Anterior cingulate cortex (tissue), 58 donors: ENCODE results near the gene KLHL28.

Source experiments
- DNase-seq, 58 donors: peaks; one replicate each; lab custom pipeline; 2025; lab: John Stamatoyannopoulos, UW

Gene KLHL28

DNA sequence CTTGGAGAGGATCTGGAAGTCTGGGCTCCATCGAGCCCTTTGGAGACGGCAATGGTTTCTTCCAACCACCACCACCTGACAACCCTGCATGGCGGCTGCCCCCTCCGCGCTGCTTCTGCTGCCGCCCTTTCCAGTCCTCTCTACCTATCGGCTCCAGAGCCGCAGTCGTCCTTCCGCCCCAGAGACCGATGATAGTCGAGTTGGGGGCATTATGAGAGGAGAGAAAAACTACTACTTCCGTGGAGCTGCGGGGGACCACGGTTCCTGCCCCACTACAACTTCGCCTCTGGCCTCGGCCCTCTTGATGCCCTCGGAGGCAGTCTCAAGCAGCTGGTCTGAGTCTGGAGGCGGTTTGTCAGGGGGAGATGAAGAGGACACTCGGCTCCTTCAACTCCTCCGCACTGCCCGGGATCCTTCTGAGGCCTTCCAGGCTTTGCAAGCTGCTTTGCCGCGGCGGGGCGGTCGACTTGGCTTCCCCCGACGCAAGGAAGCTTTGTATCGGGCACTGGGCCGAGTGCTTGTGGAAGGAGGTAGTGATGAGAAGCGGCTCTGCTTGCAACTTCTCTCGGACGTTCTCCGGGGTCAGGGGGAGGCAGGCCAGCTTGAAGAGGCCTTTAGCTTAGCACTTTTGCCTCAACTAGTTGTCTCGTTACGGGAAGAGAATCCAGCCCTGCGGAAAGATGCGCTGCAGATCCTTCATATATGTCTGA, 742 bp upstream of the KLHL28 start:
- peak in 46 of 58 donors; percentile 22 to 92 (median 69) for DNase-seq

DNA sequence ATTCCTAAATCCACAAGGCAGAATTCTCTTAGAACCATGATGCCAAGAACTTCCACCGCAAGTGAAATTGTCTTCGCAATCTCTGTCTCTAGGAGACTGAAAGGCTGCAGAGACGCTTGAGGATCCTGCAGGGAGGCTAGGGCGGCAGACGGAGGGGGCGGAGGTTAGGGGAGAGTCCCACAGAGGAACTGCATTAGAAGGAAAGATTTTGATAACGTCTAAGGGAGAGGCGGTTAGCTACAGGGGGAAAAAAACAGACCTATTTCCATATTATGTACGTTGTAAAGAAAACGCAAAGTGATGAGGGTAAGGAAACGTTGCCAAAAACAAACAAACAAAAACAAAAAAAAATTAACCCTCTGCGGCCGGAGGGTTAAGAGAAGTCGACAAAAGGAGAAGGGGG, 595 bp downstream of the KLHL28 start:
- peak in 36 of 58 donors; percentile 0 to 60 (median 22) for DNase-seq

DNA sequence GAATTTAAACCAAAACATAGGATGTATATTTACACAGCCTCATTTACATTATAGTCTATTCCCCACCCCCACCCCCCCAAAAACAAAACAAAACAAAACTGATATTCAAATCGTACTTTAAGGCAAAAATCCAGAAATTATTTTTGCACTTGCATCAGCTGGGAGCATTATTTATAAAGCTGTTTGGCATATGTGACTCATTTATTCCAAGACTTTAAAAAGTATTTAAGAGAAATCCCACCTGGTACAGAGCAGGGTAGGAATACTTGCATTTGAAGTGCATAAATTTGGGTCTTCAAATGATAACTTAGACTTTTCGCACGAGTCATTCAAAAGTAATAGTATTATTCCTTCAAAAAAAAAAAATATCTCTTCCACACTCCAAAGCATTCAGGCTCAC, 1.1 kb downstream of the KLHL28 start:
- DNase-seq, result no peak

DNA sequence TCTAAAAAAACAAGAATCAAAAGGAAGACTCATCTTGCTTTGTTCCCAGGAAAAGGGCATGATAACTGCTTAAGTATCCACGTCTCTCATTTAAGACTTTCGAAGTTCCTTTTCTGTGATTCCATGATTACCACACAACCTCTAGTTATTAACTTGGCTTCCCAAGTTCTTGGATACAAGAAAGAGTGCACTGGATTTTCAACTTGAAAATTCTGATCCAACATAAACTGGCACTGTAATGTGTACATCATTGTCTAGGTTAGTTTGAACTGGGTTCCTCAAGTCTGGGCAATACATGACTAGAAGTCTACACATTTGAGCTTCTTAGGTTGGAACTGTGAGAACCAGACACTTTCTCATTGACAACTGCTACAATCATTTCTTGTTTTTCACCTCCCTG, 1.6 kb downstream of the KLHL28 start:
- no peak for DNase-seq

DNA sequence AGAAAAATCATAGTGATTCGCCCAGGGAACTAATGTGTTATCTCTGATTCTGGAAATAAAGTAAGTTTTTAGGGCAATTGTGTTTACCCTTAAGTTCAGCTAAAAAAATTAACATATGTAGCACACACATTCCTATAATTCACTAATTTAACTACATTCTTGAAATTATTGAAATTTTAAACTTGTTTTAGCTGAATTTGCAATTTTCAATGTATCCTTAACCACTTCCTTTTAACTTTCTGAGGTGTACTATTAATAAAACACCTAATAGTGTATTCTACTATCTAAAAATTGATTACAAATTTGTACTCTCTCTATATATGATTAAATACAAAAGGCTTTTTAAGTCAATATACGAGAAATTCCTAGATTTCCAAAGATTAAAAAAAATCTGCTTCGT, 2.2 kb downstream of the KLHL28 start:
- no peak for DNase-seq

DNA sequence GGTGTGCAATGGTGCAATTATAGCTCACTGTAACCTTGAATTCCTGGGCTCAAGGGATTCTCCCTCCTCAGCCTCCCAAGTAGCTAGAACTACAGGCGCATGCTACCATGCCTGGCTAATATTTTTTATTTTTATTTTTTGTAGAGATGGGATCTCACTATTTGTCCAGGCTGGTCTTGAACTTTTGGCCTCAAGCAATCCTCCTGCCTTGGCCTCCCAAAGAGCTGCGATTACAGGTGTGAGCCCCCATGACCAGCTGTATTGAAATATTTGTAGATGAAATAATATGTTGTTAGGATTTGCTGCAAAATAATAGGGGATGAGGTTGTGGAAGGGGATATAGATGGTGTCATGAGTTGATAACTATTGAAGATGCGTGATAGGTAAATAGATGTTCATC, 4.9 kb downstream of the KLHL28 start:
- DNase-seq, result no peak

DNA sequence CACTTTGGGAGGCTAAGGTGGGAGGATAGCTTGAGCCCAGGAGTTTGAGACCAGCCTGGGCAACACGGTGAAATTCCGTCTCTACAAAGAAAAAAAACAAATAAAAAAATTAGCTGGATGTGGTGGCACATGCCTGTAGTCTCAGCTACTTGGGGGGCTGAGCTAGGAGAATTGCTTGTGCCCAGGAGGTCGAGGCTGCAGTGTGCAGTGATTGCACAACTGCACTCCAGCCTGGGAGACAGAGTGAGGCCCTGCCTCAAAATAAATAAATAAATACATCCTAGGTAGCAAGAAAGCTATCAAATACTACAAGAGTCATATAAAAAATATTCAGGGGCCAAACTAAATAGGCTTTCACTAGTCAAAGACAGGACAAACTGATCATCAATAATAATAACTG, 6.2 kb downstream of the KLHL28 start:
- no peak for DNase-seq

DNA sequence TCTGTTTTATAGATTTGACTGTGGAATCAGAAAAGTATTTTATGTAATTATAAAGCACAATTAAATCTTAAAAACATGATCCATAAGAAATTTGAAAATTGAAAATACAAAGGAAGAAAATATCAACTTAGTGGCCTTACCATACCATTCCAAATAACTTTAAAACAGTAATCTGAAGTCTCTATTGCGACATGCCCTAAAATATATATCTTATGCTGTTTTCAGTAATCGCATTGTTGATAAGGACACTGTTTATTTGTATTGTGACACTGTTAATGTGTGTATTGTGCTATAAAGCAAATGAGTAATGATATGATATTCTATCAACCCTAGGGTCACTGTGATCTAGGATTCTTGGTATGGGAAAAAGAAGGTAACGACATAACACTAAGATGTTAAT, 7.0 kb downstream of the KLHL28 start:
- no peak for DNase-seq

DNA sequence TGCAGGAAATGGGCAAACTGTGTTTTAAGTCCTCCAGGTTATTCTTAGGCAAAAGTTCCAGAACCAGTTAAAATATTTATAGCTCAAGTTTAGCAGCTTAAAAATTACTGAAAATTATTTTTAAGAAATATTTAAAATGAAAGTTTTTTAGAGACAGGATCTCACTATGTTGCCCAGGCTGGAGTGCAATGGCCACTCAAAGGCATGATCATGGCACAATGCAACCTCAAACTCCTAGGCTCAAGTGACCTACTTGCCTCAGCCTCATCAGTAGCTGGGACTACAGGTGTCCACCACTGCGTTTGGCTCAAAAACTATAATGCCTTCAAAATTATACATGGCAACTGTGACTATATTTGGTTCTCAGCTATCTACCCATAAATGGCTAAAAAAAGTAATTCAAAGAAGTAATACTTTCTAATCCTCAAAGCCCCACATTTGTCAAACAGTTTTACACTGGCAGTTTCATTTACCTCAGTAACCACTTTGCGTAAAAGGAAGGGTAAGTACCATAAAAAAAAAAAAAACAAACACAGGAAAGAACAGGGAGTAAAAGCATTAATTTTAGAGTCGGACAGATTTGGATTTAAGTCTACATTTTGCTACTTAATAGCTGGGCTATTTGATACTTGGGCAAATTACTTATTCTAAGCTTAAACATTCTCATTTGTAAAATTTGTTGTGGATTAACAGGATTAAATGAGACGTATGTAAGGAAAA, 9.2 kb downstream of the KLHL28 start:
- DNase-seq, result no peak

DNA sequence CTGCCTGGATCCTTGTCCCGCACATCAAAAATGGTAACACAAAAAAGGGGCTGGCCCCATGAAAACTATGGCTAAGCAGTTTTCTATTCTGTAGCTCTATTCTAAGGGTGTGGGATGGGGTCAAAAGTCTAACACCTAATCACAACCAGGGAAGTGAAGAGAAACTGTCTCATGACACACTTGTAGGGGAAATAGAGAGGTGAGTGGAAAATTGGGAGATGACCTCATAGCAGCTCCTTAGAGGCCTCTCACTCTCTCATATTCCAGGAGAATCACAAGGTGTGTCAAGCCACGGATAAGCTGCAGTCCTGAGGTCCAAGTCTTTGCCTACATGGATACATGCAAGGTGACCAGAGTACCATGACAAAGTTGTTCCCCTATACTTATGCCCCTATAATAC, 10.7 kb downstream of the KLHL28 start:
- DNase-seq, result no peak

DNA sequence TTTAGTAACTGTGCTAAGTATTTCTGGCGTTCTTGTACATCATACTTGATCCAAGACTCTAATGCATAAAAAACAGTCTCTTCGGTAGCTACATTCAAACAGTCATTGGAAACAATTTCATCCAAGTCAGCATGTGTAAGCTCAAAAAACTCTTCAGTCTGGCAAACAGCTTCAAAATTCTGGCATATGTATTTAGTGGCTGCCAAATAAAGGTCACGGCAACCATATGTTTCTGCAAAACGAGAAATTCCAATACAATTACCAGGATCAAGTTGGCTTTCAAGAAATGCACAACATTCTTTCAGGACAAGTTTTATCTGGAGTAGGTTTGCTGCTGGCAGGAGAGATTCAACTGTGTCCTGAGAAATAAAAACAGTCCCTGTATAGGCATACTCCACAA, 16.5 kb downstream of the KLHL28 start:
- no peak for DNase-seq

DNA sequence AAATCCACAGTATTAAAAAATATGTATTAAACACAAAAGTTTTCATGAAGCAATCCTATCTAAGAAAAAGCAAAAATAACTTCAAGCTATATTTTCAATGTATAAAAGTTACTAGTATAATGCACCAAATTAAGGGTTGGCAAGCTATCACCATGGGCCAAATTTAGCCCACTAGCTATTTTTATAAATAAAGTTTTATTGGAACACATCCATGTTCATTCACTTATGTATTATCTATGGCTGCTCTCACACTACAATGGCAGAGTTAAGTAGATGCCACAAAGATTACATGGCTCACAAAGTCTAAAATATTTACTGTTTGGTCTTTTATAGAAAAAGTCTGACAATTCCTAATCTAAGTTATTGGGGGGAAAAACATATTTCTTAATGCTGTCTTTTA, 17.6 kb downstream of the KLHL28 start:
- DNase-seq, result no peak

DNA sequence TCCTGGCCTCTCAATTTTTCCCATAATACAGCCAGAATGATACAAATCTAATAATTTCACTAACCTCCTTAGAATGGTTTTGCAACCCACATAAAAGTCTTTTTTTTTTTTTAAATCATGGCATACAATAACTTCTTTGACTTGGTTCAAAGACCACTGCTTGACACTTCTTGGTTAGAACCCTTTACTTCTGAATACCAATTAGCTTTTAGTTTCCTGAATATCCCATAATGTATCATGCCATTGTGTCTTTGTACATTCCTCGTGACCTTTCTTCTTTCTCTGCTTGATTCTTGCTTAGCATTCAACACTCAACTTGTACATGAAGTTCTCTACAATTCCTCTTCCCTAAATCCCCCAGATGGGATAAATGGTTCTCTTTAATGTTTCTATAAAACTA, 19.3 kb downstream of the KLHL28 start:
- DNase-seq, result no peak

DNA sequence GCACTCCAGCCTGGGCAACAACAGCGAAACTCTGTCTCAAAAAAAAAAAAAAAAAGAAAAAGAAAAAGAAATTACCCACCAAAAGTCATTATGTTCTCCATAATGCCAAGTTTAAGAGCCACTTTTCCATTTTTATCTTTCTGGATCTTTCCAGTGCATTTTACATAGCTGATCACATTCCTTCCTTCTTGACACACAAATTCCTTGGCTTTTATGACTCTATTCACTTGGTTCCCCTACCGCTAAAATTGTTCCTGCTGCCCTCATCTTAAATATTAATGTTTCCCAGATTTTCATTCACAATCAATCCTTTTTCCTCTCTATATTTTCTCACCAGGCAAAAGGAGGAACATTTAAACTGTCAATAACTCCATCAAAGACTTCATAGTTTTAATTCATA, 20.2 kb downstream of the KLHL28 start:
- no peak for DNase-seq

DNA sequence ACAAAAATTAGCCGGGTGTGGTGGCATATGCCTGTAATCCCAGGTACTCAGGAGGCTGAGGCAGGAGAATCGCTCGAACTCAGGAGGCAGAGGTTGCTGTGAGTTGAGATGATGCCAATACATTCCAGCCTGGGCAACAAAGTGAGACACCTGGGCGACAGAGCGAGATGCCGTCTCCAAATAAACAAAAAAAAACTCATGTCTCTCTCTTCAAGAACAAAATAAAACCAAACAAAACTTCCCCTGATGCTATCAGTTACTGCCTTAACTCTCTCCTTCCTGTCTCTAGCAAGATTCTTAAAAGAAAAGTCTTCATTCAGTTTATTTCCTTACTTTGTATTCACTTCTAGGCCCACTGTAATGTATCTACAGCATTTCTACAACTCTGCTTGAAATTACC, 20.8 kb downstream of the KLHL28 start:
- no peak for DNase-seq

DNA sequence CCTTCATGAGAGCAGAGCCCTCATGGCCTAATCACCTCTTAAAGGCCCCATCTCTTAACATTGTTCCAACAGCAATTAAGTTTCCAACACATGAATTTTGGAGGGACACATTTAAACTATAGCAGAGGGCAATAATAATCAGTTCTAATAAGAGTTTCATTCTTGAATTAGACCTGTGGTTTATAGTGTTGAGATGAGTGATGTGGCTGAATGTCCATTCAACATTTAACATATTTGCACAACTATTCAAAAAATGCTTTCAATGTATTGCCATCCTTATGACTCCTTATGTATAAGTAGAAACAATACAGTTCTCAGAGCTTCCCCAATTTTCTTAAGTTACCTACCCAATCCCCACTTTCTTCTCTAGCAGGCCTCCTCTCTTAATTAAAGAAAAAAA, 21.5 kb downstream of the KLHL28 start:
- DNase-seq, result no peak

DNA sequence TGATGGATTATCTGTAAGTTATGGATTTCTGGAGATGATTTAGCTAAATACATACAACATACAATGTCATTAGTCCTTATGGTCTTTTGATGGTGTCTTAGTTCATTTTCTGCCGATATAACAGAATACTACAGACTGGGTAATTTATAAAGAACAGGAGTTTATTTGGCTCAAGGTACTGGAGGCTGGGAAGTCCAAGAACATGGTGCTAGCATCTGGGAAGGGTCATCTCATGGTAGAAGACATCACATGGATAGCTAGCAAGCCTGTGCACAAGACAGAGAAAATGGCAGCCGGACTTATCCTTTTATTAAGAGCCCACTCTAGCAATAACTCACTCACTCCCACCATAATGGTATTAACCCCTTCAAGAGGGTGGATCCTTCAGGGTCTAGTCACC, 24.2 kb downstream of the KLHL28 start:
- DNase-seq, result no peak

DNA sequence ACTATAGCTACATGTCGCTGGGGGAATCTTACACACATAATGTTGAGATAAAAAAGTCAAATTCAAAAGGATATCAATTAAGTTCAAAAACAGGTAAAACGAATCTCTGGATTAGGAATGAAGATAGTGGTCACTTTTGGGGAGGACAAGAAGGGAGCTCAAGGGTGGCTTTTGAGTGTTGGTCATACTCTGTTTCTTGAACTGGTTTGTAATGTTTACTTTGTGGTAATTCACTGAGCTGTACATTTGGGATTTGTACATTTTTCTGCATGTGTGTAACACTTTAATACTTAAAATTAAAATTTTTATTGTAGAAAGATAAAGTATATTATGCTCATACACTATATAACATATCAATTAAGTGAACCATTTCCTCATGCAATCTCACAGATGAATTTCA, 26.6 kb downstream of the KLHL28 start:
- no peak for DNase-seq

DNA sequence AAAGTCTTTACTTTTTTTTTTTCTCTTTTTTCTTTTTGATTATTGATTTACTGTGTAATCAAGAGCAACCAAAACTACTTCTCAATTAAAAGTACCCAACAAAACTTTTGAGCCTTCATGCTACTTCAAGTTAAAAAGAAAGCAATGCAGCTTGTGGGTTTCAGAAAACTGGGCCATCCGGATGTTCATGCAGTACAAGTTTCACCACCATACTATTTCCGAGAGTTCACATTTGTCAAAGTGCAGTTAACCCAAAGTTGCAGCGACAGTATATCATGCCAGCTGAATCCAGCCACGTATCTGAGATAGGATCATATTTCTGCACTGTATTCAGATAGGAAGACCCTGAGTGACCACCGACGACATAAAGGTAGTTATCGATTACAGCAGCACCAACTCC, 33.0 kb downstream of the KLHL28 start:
- no peak for DNase-seq

DNA sequence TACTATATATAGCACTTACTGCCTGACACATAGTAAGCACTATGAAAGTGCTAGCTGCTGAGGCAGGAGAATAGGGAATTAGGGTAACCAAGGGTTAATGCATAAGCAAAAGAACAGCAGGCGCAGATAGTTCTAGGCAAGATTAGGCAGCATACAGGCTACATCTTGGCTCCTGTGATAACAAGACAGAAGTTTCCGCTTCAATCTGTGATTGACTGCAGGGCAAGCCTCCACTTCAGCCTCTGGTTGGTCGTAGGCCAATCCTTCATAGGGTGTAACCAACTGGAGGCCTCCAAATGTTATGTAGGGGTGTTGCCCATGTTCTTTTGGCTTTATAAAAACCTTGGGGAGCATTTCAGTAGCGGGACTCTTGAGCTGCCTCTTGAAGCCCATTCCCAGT, 46.9 kb downstream of the KLHL28 start:
- DNase-seq, result no peak

DNA sequence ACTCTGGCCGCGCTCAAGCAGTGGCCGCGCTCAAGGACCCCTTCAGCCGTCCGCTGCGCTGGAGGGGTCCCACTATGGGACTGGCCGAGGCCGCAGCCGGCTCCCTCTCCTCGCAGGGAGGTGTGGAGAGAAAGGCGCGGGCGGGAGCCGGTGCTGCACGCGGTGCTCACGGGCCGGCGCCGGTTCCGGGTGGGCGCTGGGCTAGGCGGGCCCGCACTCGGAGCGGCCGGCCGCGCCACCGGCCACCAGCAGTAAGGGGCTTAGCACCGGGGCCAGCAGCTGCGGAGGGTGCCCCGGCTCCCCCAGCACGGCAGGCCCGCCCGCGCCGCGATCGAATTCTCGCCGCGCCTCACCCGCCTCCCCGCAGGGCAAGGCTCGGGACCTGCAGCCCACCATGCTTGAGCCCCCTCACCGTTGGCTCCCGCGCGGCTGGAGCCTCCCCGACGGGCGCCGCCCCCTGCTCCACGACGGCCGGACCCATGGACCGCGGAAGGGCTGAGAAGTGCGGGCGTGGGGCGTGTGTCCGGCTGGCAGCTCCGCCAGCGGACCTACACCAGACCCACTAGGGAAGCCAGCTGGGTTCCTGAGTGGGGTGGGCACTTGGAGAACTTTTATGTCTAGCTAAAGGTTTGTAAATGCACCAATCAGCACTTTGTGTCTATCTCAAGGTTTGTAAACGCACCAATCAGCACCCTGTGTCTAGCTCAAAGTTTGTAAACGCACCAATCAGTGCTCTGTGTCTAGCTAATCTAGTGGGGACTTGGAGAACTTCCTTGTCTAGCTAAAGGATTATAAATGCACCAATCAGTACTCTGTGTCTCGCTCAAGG, 49.5 kb downstream of the KLHL28 start:
- no peak for DNase-seq

DNA sequence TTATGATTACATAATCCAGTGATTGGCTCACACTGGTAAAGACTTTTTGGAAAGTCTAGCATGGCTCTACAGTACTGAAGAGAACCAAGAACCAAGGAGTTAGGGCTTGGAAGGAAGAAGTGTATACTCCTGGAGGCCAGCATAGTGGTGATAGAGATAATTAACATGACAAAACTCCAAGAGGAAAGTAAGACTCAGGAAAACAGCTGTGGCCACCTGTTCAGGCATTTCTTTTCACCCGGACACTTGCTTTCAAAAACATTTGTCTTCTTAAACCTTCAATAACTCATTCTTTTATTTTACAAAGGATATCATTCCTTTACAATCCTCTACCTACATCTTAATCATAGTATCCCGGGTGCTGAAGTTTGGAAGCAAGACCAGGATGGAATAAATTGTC, 50.9 kb downstream of the KLHL28 start:
- DNase-seq, result no peak
